Activated CD8-positive, alpha-beta T cell treated with anti-CD3 and anti-CD28 coated beads, Interleukin-2, amount 10 ng/mL, durations not matched to agents 7 days and 5 days (primary cell): ENCODE data around the gene LSAMP. TPM values are rescaled to one million over a fixed set of nuclear protein-coding genes. Genes with fewer than 3 reads are reported as not detected.

Experiments
- ATAC-seq: fragments of 150-1000 bp; cut with Tn5 transposase; one replicate; pipeline ENCODE4 v1.10.0; 2021; ENCODE audit warnings: moderate library complexity
- CTCF ChIA-PET: fragments of 350-600 bp; sonication (Branson Sonifier 250); formaldehyde crosslinking; loops from one replicate; lab custom pipeline; 2021; ENCODE audit warnings: antibody characterized with exemption; lab: Charles Lee
- POLR2A ChIA-PET: fragments of 350-600 bp; sonication (Branson Sonifier 250); formaldehyde crosslinking; loops from one replicate; lab custom pipeline; 2021; ENCODE audit warnings: antibody characterized with exemption; lab: Charles Lee
- DNase-seq: peaks from one replicate; pipeline ENCODE4 v3.0.0-alpha.2; 2020
- H3K27ac Mint-ChIP-seq: one replicate; pipeline ENCODE4 v1.8.0; 2021; ENCODE audit warnings: mild to moderate bottlenecking, mixed read lengths
- H3K27me3 Mint-ChIP-seq: one replicate; pipeline ENCODE4 v1.8.0; 2021; ENCODE audit warnings: low read depth, mixed read lengths
- H3K36me3 Mint-ChIP-seq: one replicate; pipeline ENCODE4 v1.8.0; 2021; ENCODE audit warnings: low read depth, mixed read lengths
- H3K4me1 Mint-ChIP-seq: one replicate; pipeline ENCODE4 v1.8.0; 2021; ENCODE audit warnings: low read depth, mixed read lengths
- H3K4me3 Mint-ChIP-seq: one replicate; pipeline ENCODE4 v1.8.0; 2021; ENCODE audit warnings: mild to moderate bottlenecking, mixed read lengths
- H3K9me3 Mint-ChIP-seq: one replicate; pipeline ENCODE4 v1.8.0; 2022; ENCODE audit warnings: mixed read lengths; ENCODE audit not compliant: insufficient read depth
- total RNA-seq, 2 experiments: library from RNA; stranded (reverse); gene quantifications; one replicate each; pipeline ENCODE4 v1.2.3, GENCODE V29; 2021

Gene LSAMP
- total RNA-seq, 2 experiments from 2014 or later, result not detected

DNA sequence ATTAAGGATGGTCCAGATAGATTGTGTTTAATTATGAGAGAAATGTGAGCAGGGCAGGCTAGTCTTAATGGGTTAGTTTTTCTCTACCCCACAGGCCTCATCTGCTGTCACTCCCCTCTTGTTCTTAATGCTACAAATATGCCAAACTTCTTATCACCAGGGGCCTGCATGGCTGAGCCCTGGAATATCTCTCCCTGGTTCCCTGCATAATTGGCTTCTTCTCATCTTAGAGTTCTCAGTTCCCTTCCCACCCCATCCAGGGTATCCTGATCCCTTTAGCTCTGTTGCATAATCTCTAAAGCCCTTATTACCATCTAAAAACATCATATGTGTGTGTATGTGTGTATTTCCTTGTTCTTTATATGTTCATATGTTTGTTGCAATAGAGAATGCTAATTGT is 279.6 kb downstream of the LSAMP start:
- ATAC-seq (no peak), DNase-seq (no peak)
- Mint-ChIP-seq H3K36me3 (no peaks in the 10 kb centered on the region), H3K27ac (no peak overlapping the region), H3K9me3 (no peaks in the 10 kb centered on the region), H3K4me1 (no peaks in the 10 kb centered on the region), H3K4me3 (no peak overlapping the region), H3K27me3 (no peaks in the 10 kb centered on the region)
- CTCF ChIA-PET, result no interaction called here
- POLR2A ChIA-PET, result no interaction called here

DNA sequence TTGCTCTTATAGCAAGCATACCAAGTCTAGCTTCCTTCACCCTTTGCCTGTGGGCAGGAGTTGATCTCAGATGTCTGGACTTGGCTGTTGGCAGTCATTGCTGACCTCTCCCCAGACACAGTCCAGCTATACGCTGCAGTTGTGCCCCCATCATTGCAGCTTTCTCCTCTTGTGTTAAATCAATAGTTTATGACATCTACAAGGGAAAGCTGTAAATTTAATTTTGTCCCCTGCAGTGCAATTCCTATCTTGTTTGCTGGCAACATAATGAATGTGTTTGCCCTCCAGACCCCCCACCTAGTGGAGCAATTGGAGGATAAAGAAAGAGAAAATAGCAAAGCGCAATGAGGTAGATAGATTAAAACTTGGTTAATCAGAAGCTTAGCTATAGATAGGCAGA is 280.2 kb downstream of the LSAMP start:
- H3K4me1 Mint-ChIP-seq, result no peaks in the 10 kb centered on the region
- no peak for DNase-seq
- ChIA-PET CTCF (no interaction called here), POLR2A (no interaction called here)
- no peak for ATAC-seq
- H3K27ac Mint-ChIP-seq, result no peak overlapping the region
- H3K27me3 Mint-ChIP-seq, result no peaks in the 10 kb centered on the region
- no peak overlapping the region for H3K4me3 Mint-ChIP-seq
- no peaks in the 10 kb centered on the region for H3K9me3 Mint-ChIP-seq
- H3K36me3 Mint-ChIP-seq, result no peaks in the 10 kb centered on the region

DNA sequence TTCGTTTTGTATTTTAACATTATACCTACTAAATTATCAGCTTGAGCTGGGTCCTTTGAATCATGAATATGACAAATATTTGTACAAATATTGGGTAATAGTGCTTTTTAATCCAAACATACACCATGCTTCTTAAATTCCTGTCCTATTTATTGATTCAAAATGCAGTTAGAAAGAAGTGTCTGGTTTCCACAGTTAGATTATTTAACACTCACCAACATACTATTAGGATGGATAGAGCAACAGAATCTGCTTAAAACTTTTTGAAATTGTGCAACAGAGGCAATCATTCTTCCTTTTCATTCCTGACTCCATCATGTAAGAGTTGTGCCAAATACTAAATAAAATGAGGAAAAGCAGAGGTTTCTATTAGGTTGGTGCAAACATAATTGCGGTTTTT is 281.2 kb downstream of the LSAMP start:
- Mint-ChIP-seq H3K27ac (no peak overlapping the region), H3K9me3 (no peaks in the 10 kb centered on the region), H3K36me3 (no peaks in the 10 kb centered on the region), H3K4me1 (no peaks in the 10 kb centered on the region), H3K4me3 (no peak overlapping the region), H3K27me3 (no peaks in the 10 kb centered on the region)
- ChIA-PET CTCF (no interaction called here), POLR2A (no interaction called here)
- DNase-seq, result no peak
- no peak for ATAC-seq

DNA sequence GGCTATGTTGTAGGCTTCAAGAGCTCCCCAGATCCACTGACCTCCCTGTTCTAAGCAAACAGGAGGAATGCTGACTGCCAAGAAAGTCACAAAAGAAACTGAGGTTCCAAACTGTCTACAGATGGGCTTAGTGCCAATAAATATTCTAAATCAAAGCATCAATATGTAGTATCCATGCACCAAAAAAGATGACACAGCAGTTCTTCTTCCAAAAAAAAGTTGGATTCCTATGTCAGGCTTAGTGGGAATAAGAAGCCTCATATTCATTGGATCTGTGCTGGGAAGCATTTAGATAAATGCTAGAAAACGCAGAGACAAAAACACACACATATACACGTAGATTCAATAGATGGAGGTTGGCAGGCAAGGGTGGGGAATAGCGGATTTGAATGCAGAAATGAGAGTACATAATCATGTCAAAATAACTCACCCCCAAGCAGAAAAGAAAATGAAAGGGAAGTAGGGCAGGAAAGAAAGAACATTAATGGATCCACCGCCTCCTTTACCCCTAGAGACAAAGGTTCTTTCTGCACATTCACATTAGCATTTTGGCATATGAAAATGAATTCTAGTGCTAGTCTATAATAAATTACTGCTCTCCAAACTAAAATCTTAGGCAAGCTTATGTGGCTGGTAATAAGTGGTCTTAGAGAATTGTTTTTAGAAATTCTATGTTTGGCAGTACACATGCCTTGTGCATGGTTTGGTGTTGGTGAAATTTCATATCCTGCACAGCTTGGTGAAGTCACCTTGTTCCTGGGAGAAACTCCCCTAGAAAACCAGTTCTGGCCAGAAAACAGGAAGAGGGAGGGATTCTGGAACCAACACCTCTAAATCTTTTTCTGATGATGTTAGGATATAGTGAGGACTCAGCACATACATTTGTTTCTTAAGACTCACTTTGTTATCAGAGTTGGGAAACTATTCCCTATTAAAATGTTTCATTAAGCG is 283.4 kb downstream of the LSAMP start:
- Mint-ChIP-seq H3K36me3 (no peaks in the 10 kb centered on the region), H3K9me3 (no peaks in the 10 kb centered on the region), H3K27ac (no peak overlapping the region), H3K27me3 (no peaks in the 10 kb centered on the region), H3K4me3 (no peak overlapping the region), H3K4me1 (no peaks in the 10 kb centered on the region)
- ATAC-seq (no peak), DNase-seq (no peak)
- ChIA-PET CTCF (no interaction called here), POLR2A (no interaction called here)

DNA sequence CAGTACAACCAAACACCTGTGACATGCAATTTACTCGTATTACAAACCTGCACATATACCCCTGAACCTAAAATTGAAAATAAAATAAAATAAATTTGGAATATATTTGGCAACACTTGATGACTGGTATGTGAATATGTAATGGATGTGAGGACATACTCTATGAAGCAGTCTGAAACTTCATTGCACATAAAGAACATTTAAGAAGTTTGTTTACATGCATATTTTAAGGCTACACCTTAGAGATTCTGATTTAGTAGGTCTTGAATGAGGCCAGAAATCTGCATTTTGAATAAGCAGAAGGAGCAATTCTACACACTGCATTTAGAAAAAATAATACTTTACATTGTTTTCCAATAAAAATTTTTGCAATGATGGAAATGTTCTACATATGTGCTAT is 284.7 kb downstream of the LSAMP start:
- H3K4me3 Mint-ChIP-seq, result no peak overlapping the region
- no peaks in the 10 kb centered on the region for H3K36me3 Mint-ChIP-seq
- no peaks in the 10 kb centered on the region for H3K27me3 Mint-ChIP-seq
- ChIA-PET POLR2A (no interaction called here), CTCF (no interaction called here)
- no peak for ATAC-seq
- DNase-seq, result no peak
- no peak overlapping the region for H3K27ac Mint-ChIP-seq
- no peaks in the 10 kb centered on the region for H3K4me1 Mint-ChIP-seq
- H3K9me3 Mint-ChIP-seq, result no peaks in the 10 kb centered on the region

DNA sequence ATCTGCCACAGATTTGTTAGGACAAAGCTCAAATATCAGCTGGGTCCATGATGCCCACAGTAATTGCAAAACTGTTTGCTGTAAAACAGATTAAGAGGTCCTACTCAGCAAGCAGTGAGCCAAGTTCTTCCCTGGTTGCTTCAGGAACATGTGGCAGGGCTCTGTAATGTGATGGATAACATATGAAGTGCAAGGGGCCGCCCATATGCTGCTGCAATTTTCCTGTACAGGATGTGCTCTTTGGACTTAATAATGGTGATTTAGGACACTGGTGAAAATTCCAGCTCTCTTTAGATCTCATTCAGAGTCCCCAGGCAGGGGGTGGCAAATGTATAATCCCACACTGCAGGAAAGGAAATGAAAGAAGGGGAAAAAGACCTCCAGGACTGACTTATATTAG is 289.4 kb downstream of the LSAMP start:
- no peak overlapping the region for H3K4me3 Mint-ChIP-seq
- ATAC-seq (no peak), DNase-seq (no peak)
- no peaks in the 10 kb centered on the region for H3K9me3 Mint-ChIP-seq
- H3K27ac Mint-ChIP-seq, result no peak overlapping the region
- CTCF ChIA-PET, result no interaction called here
- H3K36me3 Mint-ChIP-seq, result no peaks in the 10 kb centered on the region
- H3K4me1 Mint-ChIP-seq, result no peaks in the 10 kb centered on the region
- POLR2A ChIA-PET, result no interaction called here
- no peaks in the 10 kb centered on the region for H3K27me3 Mint-ChIP-seq

DNA sequence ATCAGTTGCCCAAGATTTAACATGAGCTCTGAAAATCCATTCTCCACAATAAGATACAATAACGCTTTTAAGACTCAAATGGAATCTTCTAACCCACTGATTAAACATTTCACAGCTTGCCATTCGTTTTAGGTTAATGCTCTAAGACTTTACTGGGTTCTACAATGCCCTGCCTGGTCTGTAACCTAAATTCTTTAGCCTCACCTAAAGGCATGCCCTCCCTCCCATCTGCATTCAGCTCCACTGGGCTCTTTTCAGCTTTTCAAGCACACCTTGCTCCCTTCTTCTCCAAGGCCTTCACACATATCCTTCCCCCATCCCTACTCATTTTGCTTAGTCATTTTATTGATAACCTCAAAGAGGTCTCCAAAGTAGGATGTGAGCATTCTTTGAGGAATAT is 290.9 kb downstream of the LSAMP start:
- Mint-ChIP-seq H3K4me3 (no peak overlapping the region), H3K27ac (no peak overlapping the region), H3K27me3 (no peaks in the 10 kb centered on the region), H3K4me1 (no peaks in the 10 kb centered on the region), H3K9me3 (no peaks in the 10 kb centered on the region), H3K36me3 (no peaks in the 10 kb centered on the region)
- CTCF ChIA-PET, result no interaction called here
- DNase-seq (no peak), ATAC-seq (no peak)
- POLR2A ChIA-PET, result no interaction called here

DNA sequence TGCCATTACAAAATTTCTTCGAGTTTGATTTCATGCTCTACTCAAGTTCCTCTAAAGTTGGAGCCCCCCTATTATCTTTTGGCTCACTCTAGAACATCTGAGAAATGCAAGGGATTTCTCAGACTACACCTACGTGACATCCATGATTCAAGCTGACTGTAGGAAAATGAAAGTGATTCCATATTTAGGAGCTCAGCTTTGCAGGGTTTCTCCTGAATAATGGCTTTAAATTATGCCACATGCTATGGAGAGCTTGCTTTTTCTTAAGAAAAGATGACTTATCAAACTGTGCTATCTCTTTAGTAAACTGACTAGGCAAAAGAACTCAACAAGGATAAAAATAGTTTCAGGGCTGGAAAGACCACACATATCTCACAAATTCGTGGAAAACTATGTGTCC is 292.1 kb downstream of the LSAMP start:
- ChIA-PET CTCF (no interaction called here), POLR2A (no interaction called here)
- DNase-seq (no peak), ATAC-seq (no peak)
- Mint-ChIP-seq H3K4me3 (no peak overlapping the region), H3K27ac (no peak overlapping the region), H3K36me3 (no peaks in the 10 kb centered on the region), H3K27me3 (no peaks in the 10 kb centered on the region), H3K4me1 (no peaks in the 10 kb centered on the region), H3K9me3 (no peaks in the 10 kb centered on the region)

DNA sequence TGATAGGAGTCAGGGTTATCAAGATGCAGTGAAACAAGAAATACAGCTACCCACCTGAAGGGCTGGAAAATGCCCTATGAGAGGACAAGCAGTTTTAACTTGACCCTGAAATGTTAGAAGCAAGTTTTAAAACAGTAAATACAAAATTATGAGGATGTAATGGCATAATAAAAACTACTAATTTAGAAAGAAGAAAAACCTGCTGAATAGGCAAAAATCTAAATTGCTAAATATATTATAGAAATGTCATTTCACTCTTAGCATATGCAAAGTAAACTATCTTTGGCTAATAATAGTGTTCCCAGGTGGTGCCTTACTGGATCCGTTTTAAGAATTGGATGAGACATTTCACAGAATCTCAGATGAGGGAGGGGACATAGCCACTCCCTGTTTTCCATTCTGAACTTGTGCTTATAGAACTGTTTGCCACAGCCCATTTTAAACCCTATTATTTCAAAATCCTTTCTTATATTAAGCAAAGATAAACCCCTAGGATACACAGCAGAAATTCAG is 294.6 kb downstream of the LSAMP start:
- H3K27me3 Mint-ChIP-seq, result no peaks in the 10 kb centered on the region
- H3K27ac Mint-ChIP-seq, result no peak overlapping the region
- DNase-seq (no peak), ATAC-seq (no peak)
- H3K4me1 Mint-ChIP-seq, result no peaks in the 10 kb centered on the region
- no peak overlapping the region for H3K4me3 Mint-ChIP-seq
- ChIA-PET CTCF (no interaction called here), POLR2A (no interaction called here)
- H3K36me3 Mint-ChIP-seq, result no peaks in the 10 kb centered on the region
- no peaks in the 10 kb centered on the region for H3K9me3 Mint-ChIP-seq

DNA sequence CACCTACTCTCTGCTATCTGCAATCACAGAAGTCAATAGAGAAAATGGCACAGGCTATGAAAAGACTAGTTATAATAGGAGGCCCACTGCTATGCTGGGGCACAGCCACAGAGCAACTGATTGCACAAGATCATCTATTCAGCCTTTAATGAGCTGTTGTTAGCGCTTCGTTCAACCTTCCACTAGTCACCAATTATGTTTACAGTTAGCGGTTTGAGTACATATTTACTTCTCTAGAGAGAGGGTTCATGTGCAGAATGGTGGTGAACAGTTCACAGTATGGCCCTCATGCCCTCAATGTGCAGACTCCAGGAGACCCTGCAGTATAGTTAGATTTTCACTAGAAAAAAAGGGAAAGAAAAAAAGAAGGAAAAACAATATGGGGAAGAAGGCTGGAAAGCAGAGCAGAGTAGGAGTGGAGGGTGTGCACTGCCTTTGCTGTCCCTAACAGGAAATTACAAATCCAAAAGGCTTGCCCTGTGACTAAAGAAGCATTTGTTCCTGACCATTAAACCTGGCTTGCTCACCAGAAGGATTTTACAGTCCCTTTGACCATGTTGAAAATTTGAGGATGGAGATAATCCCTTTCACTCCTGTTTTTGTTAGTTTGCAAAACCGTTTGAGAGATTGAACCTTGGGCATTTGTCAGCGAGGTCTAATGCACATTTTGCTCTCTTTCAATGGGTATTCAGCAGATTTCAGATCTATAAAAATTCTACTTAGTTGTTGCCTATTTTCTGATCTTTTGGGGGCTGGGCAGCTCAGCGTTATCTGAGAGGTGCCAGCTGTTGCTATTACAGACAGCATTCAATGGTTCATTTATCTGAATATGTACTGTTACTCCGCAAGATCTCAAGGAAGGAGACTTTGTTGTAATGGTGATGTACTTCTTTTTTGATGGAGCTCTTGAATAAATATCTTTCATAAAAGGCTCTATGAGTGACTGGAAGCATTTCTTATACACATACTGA is 296.1 kb downstream of the LSAMP start:
- no peaks in the 10 kb centered on the region for H3K36me3 Mint-ChIP-seq
- no peak for ATAC-seq
- DNase-seq, result no peak
- no peaks in the 10 kb centered on the region for H3K4me1 Mint-ChIP-seq
- H3K27ac Mint-ChIP-seq, result no peak overlapping the region
- ChIA-PET CTCF (no interaction called here), POLR2A (no interaction called here)
- H3K27me3 Mint-ChIP-seq, result no peaks in the 10 kb centered on the region
- H3K9me3 Mint-ChIP-seq, result peaks cover 5% of the 10 kb centered on the region
- no peak overlapping the region for H3K4me3 Mint-ChIP-seq

DNA sequence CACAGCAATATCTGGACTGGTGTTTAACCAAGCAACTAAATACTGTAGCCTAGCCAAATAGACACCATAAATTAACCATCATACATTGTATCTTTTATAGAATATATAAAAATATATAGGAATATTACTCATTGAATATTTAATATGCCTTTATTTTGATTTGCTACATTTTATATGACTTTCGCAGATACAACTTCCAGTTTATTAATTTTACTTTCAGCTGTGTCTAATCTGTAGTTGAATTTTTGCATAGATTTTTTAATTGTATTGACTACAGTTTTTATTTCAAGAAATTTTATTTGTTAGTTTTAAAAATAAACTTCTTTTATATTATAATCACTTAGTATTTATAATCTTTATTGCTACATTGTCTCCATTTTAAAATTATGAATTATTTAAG is 299.7 kb downstream of the LSAMP start:
- Mint-ChIP-seq H3K4me3 (no peak overlapping the region), H3K4me1 (no peaks in the 10 kb centered on the region), H3K27me3 (no peaks in the 10 kb centered on the region), H3K36me3 (no peaks in the 10 kb centered on the region), H3K9me3 (peaks cover 5% of the 10 kb centered on the region), H3K27ac (no peak overlapping the region)
- DNase-seq (no peak), ATAC-seq (no peak)
- ChIA-PET POLR2A (no interaction called here), CTCF (no interaction called here)

DNA sequence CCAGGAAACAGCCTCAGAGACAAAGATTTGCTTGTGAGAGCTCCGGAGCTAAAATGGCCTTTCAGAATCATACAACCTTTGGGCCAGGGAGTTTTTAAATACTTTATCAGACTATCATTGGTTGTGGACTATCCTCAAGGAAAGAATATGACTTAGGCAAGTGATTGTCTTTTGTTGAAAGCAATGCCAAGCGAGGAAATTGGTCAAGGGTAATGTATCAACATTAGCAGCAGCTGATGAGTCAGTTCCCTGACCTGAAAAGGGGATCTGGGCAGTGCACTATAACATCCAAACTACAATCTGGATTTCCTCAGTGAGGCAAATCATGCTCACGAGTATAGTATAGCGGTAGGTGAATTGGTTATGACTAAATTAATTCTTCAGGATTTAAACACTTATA is 303.6 kb downstream of the LSAMP start:
- H3K27ac Mint-ChIP-seq, result no peak overlapping the region
- peaks cover 5% of the 10 kb centered on the region for H3K9me3 Mint-ChIP-seq
- H3K4me1 Mint-ChIP-seq, result no peaks in the 10 kb centered on the region
- ChIA-PET CTCF (no interaction called here), POLR2A (no interaction called here)
- H3K4me3 Mint-ChIP-seq, result no peak overlapping the region
- no peaks in the 10 kb centered on the region for H3K27me3 Mint-ChIP-seq
- DNase-seq (no peak), ATAC-seq (no peak)
- H3K36me3 Mint-ChIP-seq, result no peaks in the 10 kb centered on the region
